K562 (cell line): ENCODE measurements around the gene SOAT1. TPM values are rescaled to one million over a fixed set of nuclear protein-coding genes. Genes with fewer than 3 reads are reported as not detected.
A peak's percentile ranks its signal among the peaks of the same experiment; 100 is the strongest.

Source experiments
- ATAC-seq: fragments of 200-7000 bp; cut with Tn5 transposase; 3 replicates; pipeline ENCODE4 v1.9.1; 2020; ENCODE audit warnings: moderate library complexity
- BruUV-seq: library from RNA; stranded (reverse); fragments of 400-500 nt; replicated peaks from 2 replicates; lab custom pipeline; 2021; lab: Mats Ljungman, UMichigan
- CTCF ChIA-PET: fragments of 300-600 bp; formaldehyde crosslinking; extraction: SDS; loops from one replicate; lab custom pipeline; 2021; ENCODE audit warnings: low intra/inter-chr PET ratio; lab: Yijun Ruan, JAX
- POLR2A ChIA-PET: fragments of 300-600, 350-650 bp; sonication (Branson Sonifier 250); formaldehyde crosslinking; extraction: SDS; loops from one replicate; lab custom pipeline; 2021; ENCODE audit warnings: antibody characterized with exemption, inconsistent platforms; lab: Yijun Ruan, JAX
- DNase-seq, 4 experiments: peaks; one replicate each; pipeline versions ENCODE4 v3.0.0 to v3.0.0-alpha.2; 2011 to 2018; ENCODE audit warnings: low spot score in 3 of 4, mixed read lengths in 3 of 4; ENCODE audit errors: extremely low read depth in 1 of 4
- FAIRE-seq: peaks from 2 replicates; lab custom pipeline; 2011; peaks lifted over from hg19 to GRCh38; lab: Jason Lieb, UNC
- H2AFZ ChIP-seq: 2 replicates; pipeline ENCODE4 v1.6.0; 2011; ENCODE audit warnings: low read depth, low read length, control low read depth, inconsistent platforms
- H3K27ac ChIP-seq: fragments of 200-600 bp; 3 replicates; pipeline ENCODE4 v1.8.0; 2011; ENCODE audit warnings: low read depth, mild to moderate bottlenecking, control low read depth, inconsistent platforms, low read length, moderate library complexity, mixed read lengths; ENCODE audit errors: extremely low read depth
- H3K27me3 ChIP-seq, 2 experiments: fragments of 300-600 bp in 1 of 2; 2 replicates in 1 of 2; 3 replicates in 1 of 2; pipeline versions ENCODE4 v1.6.0 to v1.8.0; 2011; ENCODE audit warnings: inconsistent platforms in 2 of 2, low read length in 2 of 2, mild to moderate bottlenecking in 1 of 2, mixed read lengths in 1 of 2, moderate library complexity in 1 of 2; ENCODE audit not compliant: control insufficient read depth in 2 of 2, insufficient read depth in 2 of 2
- H3K36me3 ChIP-seq: fragments of 300-600 bp; 3 replicates; pipeline ENCODE4 v1.8.0; 2011; ENCODE audit warnings: mild to moderate bottlenecking, low read length, inconsistent platforms; ENCODE audit not compliant: control insufficient read depth, insufficient read depth
- H3K4me1 ChIP-seq, 2 experiments: fragments of 200-600 bp in 1 of 2; replicated peaks in 1 of 2; 2 replicates in 1 of 2; 3 replicates in 1 of 2; pipeline versions ENCODE4 v1.5.1 to v1.8.0; 2011; ENCODE audit warnings: inconsistent platforms in 2 of 2, low read length in 2 of 2, mild to moderate bottlenecking in 1 of 2, mixed read lengths in 1 of 2, moderate library complexity in 1 of 2; ENCODE audit not compliant: control insufficient read depth in 2 of 2, insufficient read depth in 2 of 2
- H3K4me2 ChIP-seq: 2 replicates; pipeline ENCODE4 v1.6.1; 2011; ENCODE audit warnings: low read length, control low read depth, inconsistent platforms, mixed read lengths; ENCODE audit not compliant: insufficient read depth
- H3K4me3 ChIP-seq: fragments of 200-600 bp; sonication (generic), shearing (Covaris generic); 2 replicates; pipeline ENCODE4 v1.5.1; 2016; ENCODE audit warnings: control low read depth, inconsistent platforms
- H3K79me2 ChIP-seq: fragments of 200-600 bp; 3 replicates; pipeline ENCODE4 v1.8.0; 2011; ENCODE audit warnings: low read length, inconsistent platforms; ENCODE audit not compliant: control insufficient read depth, insufficient read depth
- H3K9ac ChIP-seq, 2 experiments: 2 replicates each; pipeline versions ENCODE4 v1.6.0 to v1.6.1; 2011; ENCODE audit warnings: low read depth in 2 of 2, low read length in 2 of 2, control low read depth in 1 of 2, inconsistent platforms in 1 of 2, mild to moderate bottlenecking in 1 of 2, mixed read lengths in 1 of 2; ENCODE audit not compliant: insufficient read depth in 1 of 2
- H3K9me1 ChIP-seq: one replicate; pipeline ENCODE4 v1.6.0; 2011; ENCODE audit warnings: inconsistent platforms, mild to moderate bottlenecking, low read length, moderate library complexity; ENCODE audit not compliant: control insufficient read depth, insufficient read depth
- H3K9me3 ChIP-seq: replicated peaks from 2 replicates; pipeline ENCODE4 v1.5.1; 2011; ENCODE audit warnings: low read depth, low read length, inconsistent platforms; ENCODE audit not compliant: control insufficient read depth, insufficient read depth
- H4K20me1 ChIP-seq: replicated peaks from 2 replicates; pipeline ENCODE4 v1.6.1; 2011; ENCODE audit warnings: low read length, inconsistent platforms, mixed read lengths; ENCODE audit not compliant: control insufficient read depth, insufficient read depth
- ASH1L ChIP-seq: fragments of 450-650 bp; IDR thresholded peaks from 2 replicates; pipeline ENCODE4 v1.6.1; 2018; ENCODE audit warnings: borderline replicate concordance, mild to moderate bottlenecking, low read depth; ENCODE audit not compliant: partially characterized antibody
- C11orf30 ChIP-seq: fragments of 450-650 bp; IDR thresholded peaks from 2 replicates; pipeline ENCODE4 v1.6.1; 2016; ENCODE audit warnings: low read depth, mild to moderate bottlenecking
- CHCHD3 ChIP-seq: fragments of 250-450 bp; sonication (Bioruptor Pico); IDR thresholded peaks from 2 replicates; pipeline ENCODE4 v2.1.2; 2022; ENCODE audit warnings: mild to moderate bottlenecking
- CTCF ChIP-seq, 3 experiments: IDR thresholded peaks in 2 of 3; conservative IDR thresholded peaks in 1 of 3; 2 replicates each; pipeline ENCODE4 v1.5.1; 2011 to 2012; ENCODE audit warnings: low read length in 3 of 3, mild to moderate bottlenecking in 3 of 3, control low read depth in 2 of 3, improper control_type of control experiment in 1 of 3, inconsistent platforms in 1 of 3, low read depth in 1 of 3, mixed read lengths in 1 of 3, moderate library complexity in 1 of 3; ENCODE audit not compliant: insufficient read depth in 2 of 3
- DNMT1 ChIP-seq: fragments of 450-650 bp; IDR thresholded peaks from 2 replicates; pipeline ENCODE4 v1.6.1; 2016; ENCODE audit warnings: antibody characterized with exemption, mild to moderate bottlenecking
- FOSL1 ChIP-seq: fragments of 200-800 bp; sonication (Bioruptor generic); conservative IDR thresholded peaks from 2 replicates; pipeline ENCODE4 v1.6.1; 2016; ENCODE audit warnings: missing genetic modification characterization, missing compliant biosample characterization
- FUS ChIP-seq: fragments of 200-400 bp; formaldehyde crosslinking; optimal IDR thresholded peaks from 2 replicates; pipeline ENCODE3; 2017; ENCODE audit warnings: low read depth, low read length
- PYGO2 ChIP-seq: fragments of 450-650 bp; IDR thresholded peaks from 2 replicates; pipeline ENCODE4 v1.6.1; 2016; ENCODE audit warnings: mild to moderate bottlenecking, missing genetic modification characterization, moderate library complexity, missing compliant biosample characterization
- SP1 ChIP-seq: sonication (generic); formaldehyde crosslinking; IDR thresholded peaks from 2 replicates; pipeline ENCODE4 v1.8.1; 2022; ENCODE audit warnings: mild to moderate bottlenecking, missing genetic modification reagents
- ZBTB9 ChIP-seq: fragments of 450-650 bp; formaldehyde crosslinking; IDR thresholded peaks from 2 replicates; pipeline ENCODE4 v1.4.0; 2020; ENCODE audit warnings: mild to moderate bottlenecking, moderate library complexity
- ZC3H11A ChIP-seq: IDR thresholded peaks from 2 replicates; pipeline ENCODE4 v1.6.1; 2012; ENCODE audit warnings: low read depth, low read length, improper control_type of control experiment
- ZNF140 ChIP-seq: fragments of 250-450 bp; sonication (Bioruptor Pico); IDR thresholded peaks from 2 replicates; pipeline ENCODE4 v1.8.0; 2021; ENCODE audit warnings: moderate library complexity, mild to moderate bottlenecking, inconsistent platforms
- ZNF316 ChIP-seq: fragments of 450-650 bp; IDR thresholded peaks from 2 replicates; pipeline ENCODE4 v1.6.1; 2016
- ZNF384 ChIP-seq: IDR thresholded peaks from 2 replicates; pipeline ENCODE4 v1.6.1; 2012; ENCODE audit warnings: low read depth, low read length, improper control_type of control experiment
- WGBS: fragments of 100-300 bp; shearing (Covaris generic); methylation state at CpG from one replicate; pipeline ENCODE4 v1.1.6; 2016; ENCODE audit warnings: low coverage, mixed read lengths; ENCODE audit not compliant: insufficient coverage; ENCODE audit errors: missing lambda C conversion rate; 5-methylcytosine and 5-hydroxymethylcytosine counted together
- in situ Hi-C: fragments of 300-500 bp; cut with MboI; formaldehyde crosslinking; loops from 4 replicates; pipeline ENCODE4 v1.15.0; 2018; ENCODE audit warnings: inconsistent platforms, mixed read lengths
- intact Hi-C: fragments of 100-400 bp; cut with micrococcal nuclease; formaldehyde crosslinking; loops from 2 replicates; pipeline ENCODE4 v1.14.2; 2022
- polyA plus RNA-seq, 8 experiments: library from polyadenylated mRNA; depleted of rRNA in 4 of 8; stranded (reverse) in 5 of 8; unstranded in 3 of 8; fragments of >200 nt; fragmentation: Nextera tagmentation in 2 of 8; fragmentation: Illumina TruSeq in 1 of 8; extraction: Ambion mirVana in 2 of 8; extraction: Trizol in 1 of 8; gene quantifications; 2 replicates each; pipeline versions ENCODE4 v1.2.1 to v1.2.3, GENCODE V29; 2011 to 2014; ENCODE audit warnings: inconsistent platforms in 1 of 8, missing spikeins in 1 of 8
- total RNA-seq, 7 experiments: library from RNA; depleted of rRNA in 6 of 7; stranded (reverse); fragments of >200 nt in 6 of 7; fragmentation: Illumina TruSeq in 2 of 7; extraction: Trizol in 2 of 7; gene quantifications; 2 replicates each; pipeline versions ENCODE4 v1.2.1 to v1.2.3, GENCODE V29; 2011 to 2021; ENCODE audit warnings: low replicate concordance in 1 of 7

The SOAT1 gene
- total and polyA plus RNA-seq, 9 of the 15 experiments (the other 6 are each of a cell fraction or from before 2014, with no cell fraction given) = 5.5 to 29.1 (median 17.3) TPM

- ChIA-PET POLR2A (interaction anchor here (1.4 kb wide), 1 partner anchor 13 kb away, joined by 3 read pairs; no protein-coding TSS in a partner anchor), CTCF (no interaction called here)
- H2AFZ ChIP-seq = no peak overlapping the region
- TF ChIP-seq SP1 = no peak
- no peak for TF ChIP-seq ZC3H11A
- no peak for ATAC-seq
- in situ Hi-C loops = no loop called here
- H3K36me3 ChIP-seq = peaks cover 9% of the 10 kb centered on the region; the same call in 2 of the 3 replicates
- H3K79me2 ChIP-seq = no peaks in the 10 kb centered on the region
- DNase-seq = no peak
- H3K9me1 ChIP-seq = no peaks in the 10 kb centered on the region
- no peak overlapping the region for H3K9ac ChIP-seq
- H4K20me1 ChIP-seq = no peaks in the 10 kb centered on the region
- H3K4me3 ChIP-seq = no peak overlapping the region
- BruUV-seq = no TSS peak
- no peak for FAIRE-seq
- H3K9me3 ChIP-seq = no peaks in the 10 kb centered on the region
- intact Hi-C loops = no loop called here
- H3K4me1 ChIP-seq = peaks cover 5 to 11% of the 10 kb centered on the region in 2 experiments; a peak in 4 of 5 replicates
- no peak overlapping the region for H3K27ac ChIP-seq
- H3K27me3 ChIP-seq = no peaks in the 10 kb centered on the region
- 28% methylated on average over 3 of the region's 3 CpGs for WGBS
- H3K4me2 ChIP-seq = no peak overlapping the region
These were observed 16.7 kb downstream of the SOAT1 start for GRCh38 chr1:179310291-179310690.

- ChIA-PET POLR2A (interaction anchor here (0.5 to 1.4 kb wide), 2 partner anchors 13 to 65 kb away, joined by 3 to 4 read pairs; no protein-coding TSS in a partner anchor), CTCF (no interaction called here)
- Histone ChIP-seq H3K4me1 (peaks cover 5 to 7% of the 10 kb centered on the region in 2 experiments; a peak in 4 of 5 replicates), H3K9me3 (no peaks in the 10 kb centered on the region), H3K4me2 (no peak overlapping the region), H3K9ac (no peak overlapping the region), H2AFZ (no peak overlapping the region), H4K20me1 (no peaks in the 10 kb centered on the region), H3K36me3 (peaks cover 9% of the 10 kb centered on the region; the same call in 2 of the 3 replicates), H3K27me3 (no peaks in the 10 kb centered on the region), H3K79me2 (no peaks in the 10 kb centered on the region), H3K4me3 (no peak overlapping the region), H3K9me1 (no peaks in the 10 kb centered on the region), H3K27ac (no peak overlapping the region)
- no peak for ATAC-seq
- 85% methylated on average over 3 of the region's 3 CpGs for WGBS
- TF ChIP-seq C11orf30 = 0 out of 2 replicates have a peak, but pooled peaks have one; percentile 11
- no peak for TF ChIP-seq CHCHD3
- peak; percentile 32; the same call in 1 of the 2 replicates for TF ChIP-seq ZNF316
- no peak for TF ChIP-seq PYGO2 (tag)
- TF ChIP-seq ZNF384 = 0 out of 2 replicates have a peak, but pooled peaks have one; percentile 42
- no peak for TF ChIP-seq CTCF (IDR thresholded peaks at IDR 0.05 in 2 of 3, conservative IDR thresholded peaks at IDR 0.05 in 1 of 3; ENCODE audit: insufficient read depth in 2 of 3, low read depth in 1 of 3, low read length in 3 of 3)
- TF ChIP-seq ZNF140 (CRISPR knock-in tag) = no peak
- TF ChIP-seq ASH1L = no peak
- no peak for TF ChIP-seq DNMT1
- no peak for TF ChIP-seq FUS
- no peak for TF ChIP-seq ZBTB9 (CRISPR knock-in tag)
- TF ChIP-seq FOSL1 (tag) = peak; percentile 57
- in situ Hi-C loops (no loop called here), intact Hi-C loops (no loop called here)
- no peak for FAIRE-seq
- no peak for DNase-seq
- no TSS peak for BruUV-seq
These were observed 17.1 kb downstream of the SOAT1 start for GRCh38 chr1:179310721-179311120.
